H9 (cell line): ENCODE measurements around the gene RARS1. TPM values are rescaled to one million over a fixed set of nuclear protein-coding genes. Genes with fewer than 3 reads are reported as not detected.

Experiments used
- DNase-seq: peaks from one replicate; pipeline ENCODE4 v3.0.0-alpha.2; 2017
- H2AFZ ChIP-seq: one replicate; pipeline ENCODE4 v1.6.1; 2013; ENCODE audit warnings: mild to moderate bottlenecking, low read length, control low read depth, moderate library complexity
- H2AK5ac ChIP-seq: 2 replicates; pipeline ENCODE4 v1.6.1; 2013; ENCODE audit warnings: low read length, control low read depth, mixed read lengths; ENCODE audit not compliant: insufficient read length
- H2BK120ac ChIP-seq: one replicate; pipeline ENCODE4 v1.6.1; 2013; ENCODE audit warnings: low read depth, mild to moderate bottlenecking, low read length, control low read depth, inconsistent platforms; ENCODE audit not compliant: poor library complexity, severe bottlenecking
- H2BK12ac ChIP-seq: 2 replicates; pipeline ENCODE4 v1.6.1; 2013; ENCODE audit warnings: low read length, control low read depth, mixed read lengths, low read depth; ENCODE audit not compliant: insufficient read length
- H2BK15ac ChIP-seq: 2 replicates; pipeline ENCODE4 v1.6.1; 2013; ENCODE audit warnings: low read depth, low read length, control low read depth
- H2BK20ac ChIP-seq: one replicate; pipeline ENCODE4 v1.6.1; 2013; ENCODE audit warnings: low read depth, mild to moderate bottlenecking, low read length, control low read depth, inconsistent platforms; ENCODE audit not compliant: poor library complexity, severe bottlenecking
- H2BK5ac ChIP-seq: 2 replicates; pipeline ENCODE4 v1.6.1; 2013; ENCODE audit warnings: low read length, control low read depth, mixed read lengths; ENCODE audit not compliant: insufficient read length
- H3K14ac ChIP-seq: 2 replicates; pipeline ENCODE4 v1.6.1; 2013; ENCODE audit warnings: low read length, control low read depth; ENCODE audit not compliant: insufficient read depth
- H3K18ac ChIP-seq: 2 replicates; pipeline ENCODE4 v1.6.1; 2013; ENCODE audit warnings: low read depth, mild to moderate bottlenecking, mixed read lengths, low read length, control low read depth; ENCODE audit not compliant: insufficient read length
- H3K23ac ChIP-seq: 2 replicates; pipeline ENCODE4 v1.6.1; 2013; ENCODE audit warnings: low read length, control low read depth, mixed read lengths, low read depth; ENCODE audit not compliant: insufficient read length
- H3K23me2 ChIP-seq: 2 replicates; pipeline ENCODE4 v1.6.1; 2013; ENCODE audit warnings: low read depth, mild to moderate bottlenecking, mixed read lengths, low read length, control low read depth; ENCODE audit not compliant: insufficient read length, poor library complexity, severe bottlenecking
- H3K27ac ChIP-seq: 2 replicates; pipeline ENCODE4 v1.5.1; 2013; ENCODE audit warnings: low read length, control low read depth, mixed read lengths, low read depth; ENCODE audit not compliant: insufficient read length
- H3K27me3 ChIP-seq: 2 replicates; pipeline ENCODE4 v1.6.1; 2013; ENCODE audit warnings: low read length, control low read depth, inconsistent platforms; ENCODE audit not compliant: insufficient read depth
- H3K4ac ChIP-seq: 2 replicates; pipeline ENCODE4 v1.6.1; 2013; ENCODE audit warnings: low read depth, mild to moderate bottlenecking, control low read depth, inconsistent platforms, low read length, moderate library complexity
- H3K4me1 ChIP-seq: 2 replicates; pipeline ENCODE4 v1.6.1; 2013; ENCODE audit warnings: low read length, control low read depth, inconsistent platforms; ENCODE audit not compliant: insufficient read depth
- H3K4me2 ChIP-seq: 2 replicates; pipeline ENCODE4 v1.6.1; 2013; ENCODE audit warnings: low read length, control low read depth, mixed read lengths; ENCODE audit not compliant: insufficient read length, insufficient read depth
- H3K56ac ChIP-seq: 2 replicates; pipeline ENCODE4 v1.6.1; 2013; ENCODE audit warnings: low read depth, mild to moderate bottlenecking, mixed read lengths, low read length, control low read depth; ENCODE audit not compliant: insufficient read length
- H3K79me1 ChIP-seq: 2 replicates; pipeline ENCODE4 v1.6.1; 2013; ENCODE audit warnings: low read depth, mild to moderate bottlenecking, moderate library complexity, low read length, control low read depth, inconsistent platforms; ENCODE audit not compliant: insufficient read depth, poor library complexity, severe bottlenecking
- H3K79me2 ChIP-seq: 2 replicates; pipeline ENCODE4 v1.6.1; 2013; ENCODE audit warnings: low read length, control low read depth, inconsistent platforms; ENCODE audit not compliant: insufficient read depth
- H3K9ac ChIP-seq: 2 replicates; pipeline ENCODE4 v1.6.1; 2013; ENCODE audit warnings: low read length, control low read depth, mixed read lengths; ENCODE audit not compliant: insufficient read length; ENCODE audit errors: extremely low read depth
- H3K9me3 ChIP-seq: one replicate; pipeline ENCODE4 v1.6.1; 2013; ENCODE audit warnings: low read depth, low read length, inconsistent platforms; ENCODE audit not compliant: control insufficient read depth
- H3T11ph ChIP-seq: one replicate; pipeline ENCODE4 v1.6.1; 2013; ENCODE audit warnings: mild to moderate bottlenecking, low read length, control low read depth, inconsistent platforms
- H4K20me1 ChIP-seq: one replicate; pipeline ENCODE4 v1.6.1; 2013; ENCODE audit not compliant: control insufficient read depth, insufficient read length, insufficient read depth
- H4K5ac ChIP-seq: 2 replicates; pipeline ENCODE4 v1.6.1; 2013; ENCODE audit warnings: low read depth, mild to moderate bottlenecking, mixed read lengths, low read length, control low read depth; ENCODE audit not compliant: insufficient read length
- H4K8ac ChIP-seq: replicated peaks from 2 replicates; pipeline ENCODE4 v1.6.1; 2013; ENCODE audit warnings: low read length, control low read depth, mixed read lengths, low read depth; ENCODE audit not compliant: insufficient read length
- H4K91ac ChIP-seq: 2 replicates; pipeline ENCODE4 v1.6.1; 2013; ENCODE audit warnings: low read depth, mild to moderate bottlenecking, moderate library complexity, mixed read lengths, low read length, control low read depth; ENCODE audit not compliant: insufficient read length
- H3K27ac Mint-ChIP-seq, 3 experiments: 2 replicates in 2 of 3; 3 replicates in 1 of 3; pipeline ENCODE4 v1.8.0; 2020 to 2021; ENCODE audit warnings: mixed read lengths in 3 of 3, mild to moderate bottlenecking in 1 of 3, moderate library complexity in 1 of 3
- H3K27me3 Mint-ChIP-seq: 2 replicates; pipeline ENCODE4 v1.8.0; 2021; ENCODE audit warnings: low read depth, mild to moderate bottlenecking, moderate library complexity, mixed read lengths
- H3K36me3 Mint-ChIP-seq, 3 experiments: 2 replicates in 2 of 3; 3 replicates in 1 of 3; pipeline ENCODE4 v1.8.0; 2020 to 2021; ENCODE audit warnings: low read depth in 3 of 3, mixed read lengths in 3 of 3; ENCODE audit not compliant: insufficient read depth in 1 of 3
- H3K4me1 Mint-ChIP-seq, 2 experiments: 2 replicates each; pipeline ENCODE4 v1.8.0; 2020; ENCODE audit warnings: mixed read lengths in 2 of 2
- H3K4me3 Mint-ChIP-seq, 2 experiments: 2 replicates in 1 of 2; 3 replicates in 1 of 2; pipeline ENCODE4 v1.8.0; 2020 to 2021; ENCODE audit warnings: mild to moderate bottlenecking in 2 of 2, mixed read lengths in 2 of 2, moderate library complexity in 1 of 2
- H3K9me3 Mint-ChIP-seq, 2 experiments: 2 replicates in 1 of 2; 3 replicates in 1 of 2; pipeline ENCODE4 v1.8.0; 2020; ENCODE audit warnings: mild to moderate bottlenecking in 2 of 2, mixed read lengths in 2 of 2, moderate library complexity in 1 of 2
- CTCF ChIP-seq: fragments of 200-600 bp; sonication (generic); conservative IDR thresholded peaks from 3 replicates; pipeline ENCODE4 v1.8.0; 2021; ENCODE audit warnings: antibody characterized with exemption, mild to moderate bottlenecking
- WGBS: extraction: QIAGEN DNeasy Blood & Tissue Kit; methylation state at CpG from one replicate; pipeline ENCODE4 v1.1.7; 2013; ENCODE audit warnings: missing lambda C conversion rate, low lambda C conversion rate, mixed read lengths; ENCODE audit not compliant: insufficient read length; ENCODE audit errors: extremely low coverage; 5-methylcytosine and 5-hydroxymethylcytosine counted together
- total RNA-seq: library from RNA; stranded (reverse); gene quantifications from 2 replicates; pipeline ENCODE4 v1.2.1, GENCODE V29; 2021

Gene RARS1
- total RNA-seq, 1 experiment from 2014 or later, result 108 TPM

GRCh38 chr5:168469816-168470215 is 16.5 kb upstream of the RARS1 start:
- Mint-ChIP-seq H3K27me3 (no peaks in the 10 kb centered on the region), H3K36me3 (peaks cover 10 to 36% (median 32%) of the 10 kb centered on the region in 3 experiments; a peak in 6 of 7 replicates), H3K9me3 (no peaks in the 10 kb centered on the region), H3K4me3 (no peak overlapping the region), H3K27ac (no peak overlapping the region), H3K4me1 (no peaks in the 10 kb centered on the region)
- Histone ChIP-seq H3K14ac (no peak overlapping the region), H2AFZ (no peak overlapping the region), H3K23ac (no peak overlapping the region), H2BK120ac (no peak overlapping the region), H3K9me3 (no peaks in the 10 kb centered on the region), H2BK12ac (no peak overlapping the region), H4K91ac (no peak overlapping the region), H2AK5ac (no peak overlapping the region), H4K8ac (no peak overlapping the region), H3K27ac (no peak overlapping the region), H3K4ac (no peak overlapping the region), H2BK15ac (no peak overlapping the region), H3K56ac (no peak overlapping the region), H3K9ac (no peak overlapping the region), H3T11ph (no peak overlapping the region), H3K79me1 (no peaks in the 10 kb centered on the region), H3K18ac (no peak overlapping the region), H2BK5ac (no peak overlapping the region), H4K5ac (no peak overlapping the region), H3K4me1 (no peaks in the 10 kb centered on the region), H3K4me2 (no peak overlapping the region), H3K23me2 (no peaks in the 10 kb centered on the region), H3K27me3 (no peaks in the 10 kb centered on the region), H4K20me1 (no peaks in the 10 kb centered on the region), H2BK20ac (no peak overlapping the region), H3K79me2 (no peaks in the 10 kb centered on the region)
- WGBS, result no CpG with 5 or more reads among the region's 3 CpGs
- no peak for DNase-seq
- no peak for TF ChIP-seq CTCF
